H1 (cell line): ENCODE results near the gene CCDC157. TPM values are rescaled to one million over a fixed set of nuclear protein-coding genes. Genes with fewer than 3 reads are reported as not detected.

Source experiments
- CTBP2 ChIP-seq: IDR thresholded peaks from 2 replicates; pipeline ENCODE4 v1.7.0; 2011; ENCODE audit warnings: borderline replicate concordance, mild to moderate bottlenecking, moderate library complexity, mixed read lengths, low read length; ENCODE audit not compliant: insufficient read depth, insufficient read length
- GTF2F1 ChIP-seq: IDR thresholded peaks from 2 replicates; pipeline ENCODE4 v1.6.1; 2012; ENCODE audit warnings: low read depth, low read length, improper control_type of control experiment, borderline replicate concordance
- HDAC2 ChIP-seq, 2 experiments: fragments of 300-600 bp in 1 of 2; sonication (generic) in 1 of 2; IDR thresholded peaks; 2 replicates each; pipeline ENCODE4 v1.6.1; 2011 to 2012; ENCODE audit warnings: low read depth in 2 of 2, low read length in 2 of 2, mild to moderate bottlenecking in 2 of 2, moderate library complexity in 2 of 2, borderline replicate concordance in 1 of 2, inconsistent platforms in 1 of 2
- MAX ChIP-seq: IDR thresholded peaks from 2 replicates; pipeline ENCODE4 v1.6.1; 2012; ENCODE audit warnings: inconsistent platforms
- RAD21 ChIP-seq, 2 experiments: IDR thresholded peaks in 1 of 2; conservative IDR thresholded peaks in 1 of 2; 2 replicates each; pipeline ENCODE4 v1.6.1; 2011; ENCODE audit warnings: low read depth in 2 of 2, low read length in 2 of 2, improper control_type of control experiment in 1 of 2, inconsistent platforms in 1 of 2, mild to moderate bottlenecking in 1 of 2, moderate library complexity in 1 of 2
- SIRT6 ChIP-seq: IDR thresholded peaks from one replicate; pipeline ENCODE4 v1.7.1; 2012; ENCODE audit warnings: low read length, inconsistent platforms
- polyA plus RNA-seq, 7 experiments: library from polyadenylated mRNA; depleted of rRNA in 3 of 7; stranded (reverse) in 5 of 7; unstranded in 2 of 7; fragments of >200 nt in 5 of 7; fragments of 200-250 nt in 2 of 7; gene quantifications; 1 replicate in 5 of 7; 2 replicates in 1 of 7; 4 replicates in 1 of 7; pipeline versions ENCODE4 v1.2.1 to v1.2.3, GENCODE V29; 2011 to 2013; ENCODE audit warnings: missing spikeins in 2 of 7, mixed read lengths in 2 of 7
- total RNA-seq: library from RNA; stranded (reverse); fragmentation: NEBNext Ultra II Directional; extraction: Animal tissue kit (Norgen Biotek cat#: 25700); gene quantifications from 2 replicates; pipeline ENCODE4 v1.2.1, GENCODE V29; 2021
- TF ChIP-seq, protein P1 (sequence below): fragments of 300-600 bp; sonication (generic); IDR thresholded peaks from 2 replicates; pipeline ENCODE4 v1.7.1; 2012; ENCODE audit warnings: low read length, moderate library complexity, mild to moderate bottlenecking, inconsistent platforms; ENCODE audit not compliant: insufficient replicate concordance
- TF ChIP-seq, protein P2 (sequence below): IDR thresholded peaks from 2 replicates; pipeline ENCODE4 v1.6.1; 2012; ENCODE audit warnings: inconsistent platforms

Gene CCDC157
- total and polyA plus RNA-seq, 2 of the 8 experiments (the other 6 are each of a cell fraction or from before 2014, with no cell fraction given) = 4.1 to 8.4 TPM

- TF ChIP-seq CTBP2 = no peak
- TF ChIP-seq MAX = no peak
- TF ChIP-seq, protein P1, sequence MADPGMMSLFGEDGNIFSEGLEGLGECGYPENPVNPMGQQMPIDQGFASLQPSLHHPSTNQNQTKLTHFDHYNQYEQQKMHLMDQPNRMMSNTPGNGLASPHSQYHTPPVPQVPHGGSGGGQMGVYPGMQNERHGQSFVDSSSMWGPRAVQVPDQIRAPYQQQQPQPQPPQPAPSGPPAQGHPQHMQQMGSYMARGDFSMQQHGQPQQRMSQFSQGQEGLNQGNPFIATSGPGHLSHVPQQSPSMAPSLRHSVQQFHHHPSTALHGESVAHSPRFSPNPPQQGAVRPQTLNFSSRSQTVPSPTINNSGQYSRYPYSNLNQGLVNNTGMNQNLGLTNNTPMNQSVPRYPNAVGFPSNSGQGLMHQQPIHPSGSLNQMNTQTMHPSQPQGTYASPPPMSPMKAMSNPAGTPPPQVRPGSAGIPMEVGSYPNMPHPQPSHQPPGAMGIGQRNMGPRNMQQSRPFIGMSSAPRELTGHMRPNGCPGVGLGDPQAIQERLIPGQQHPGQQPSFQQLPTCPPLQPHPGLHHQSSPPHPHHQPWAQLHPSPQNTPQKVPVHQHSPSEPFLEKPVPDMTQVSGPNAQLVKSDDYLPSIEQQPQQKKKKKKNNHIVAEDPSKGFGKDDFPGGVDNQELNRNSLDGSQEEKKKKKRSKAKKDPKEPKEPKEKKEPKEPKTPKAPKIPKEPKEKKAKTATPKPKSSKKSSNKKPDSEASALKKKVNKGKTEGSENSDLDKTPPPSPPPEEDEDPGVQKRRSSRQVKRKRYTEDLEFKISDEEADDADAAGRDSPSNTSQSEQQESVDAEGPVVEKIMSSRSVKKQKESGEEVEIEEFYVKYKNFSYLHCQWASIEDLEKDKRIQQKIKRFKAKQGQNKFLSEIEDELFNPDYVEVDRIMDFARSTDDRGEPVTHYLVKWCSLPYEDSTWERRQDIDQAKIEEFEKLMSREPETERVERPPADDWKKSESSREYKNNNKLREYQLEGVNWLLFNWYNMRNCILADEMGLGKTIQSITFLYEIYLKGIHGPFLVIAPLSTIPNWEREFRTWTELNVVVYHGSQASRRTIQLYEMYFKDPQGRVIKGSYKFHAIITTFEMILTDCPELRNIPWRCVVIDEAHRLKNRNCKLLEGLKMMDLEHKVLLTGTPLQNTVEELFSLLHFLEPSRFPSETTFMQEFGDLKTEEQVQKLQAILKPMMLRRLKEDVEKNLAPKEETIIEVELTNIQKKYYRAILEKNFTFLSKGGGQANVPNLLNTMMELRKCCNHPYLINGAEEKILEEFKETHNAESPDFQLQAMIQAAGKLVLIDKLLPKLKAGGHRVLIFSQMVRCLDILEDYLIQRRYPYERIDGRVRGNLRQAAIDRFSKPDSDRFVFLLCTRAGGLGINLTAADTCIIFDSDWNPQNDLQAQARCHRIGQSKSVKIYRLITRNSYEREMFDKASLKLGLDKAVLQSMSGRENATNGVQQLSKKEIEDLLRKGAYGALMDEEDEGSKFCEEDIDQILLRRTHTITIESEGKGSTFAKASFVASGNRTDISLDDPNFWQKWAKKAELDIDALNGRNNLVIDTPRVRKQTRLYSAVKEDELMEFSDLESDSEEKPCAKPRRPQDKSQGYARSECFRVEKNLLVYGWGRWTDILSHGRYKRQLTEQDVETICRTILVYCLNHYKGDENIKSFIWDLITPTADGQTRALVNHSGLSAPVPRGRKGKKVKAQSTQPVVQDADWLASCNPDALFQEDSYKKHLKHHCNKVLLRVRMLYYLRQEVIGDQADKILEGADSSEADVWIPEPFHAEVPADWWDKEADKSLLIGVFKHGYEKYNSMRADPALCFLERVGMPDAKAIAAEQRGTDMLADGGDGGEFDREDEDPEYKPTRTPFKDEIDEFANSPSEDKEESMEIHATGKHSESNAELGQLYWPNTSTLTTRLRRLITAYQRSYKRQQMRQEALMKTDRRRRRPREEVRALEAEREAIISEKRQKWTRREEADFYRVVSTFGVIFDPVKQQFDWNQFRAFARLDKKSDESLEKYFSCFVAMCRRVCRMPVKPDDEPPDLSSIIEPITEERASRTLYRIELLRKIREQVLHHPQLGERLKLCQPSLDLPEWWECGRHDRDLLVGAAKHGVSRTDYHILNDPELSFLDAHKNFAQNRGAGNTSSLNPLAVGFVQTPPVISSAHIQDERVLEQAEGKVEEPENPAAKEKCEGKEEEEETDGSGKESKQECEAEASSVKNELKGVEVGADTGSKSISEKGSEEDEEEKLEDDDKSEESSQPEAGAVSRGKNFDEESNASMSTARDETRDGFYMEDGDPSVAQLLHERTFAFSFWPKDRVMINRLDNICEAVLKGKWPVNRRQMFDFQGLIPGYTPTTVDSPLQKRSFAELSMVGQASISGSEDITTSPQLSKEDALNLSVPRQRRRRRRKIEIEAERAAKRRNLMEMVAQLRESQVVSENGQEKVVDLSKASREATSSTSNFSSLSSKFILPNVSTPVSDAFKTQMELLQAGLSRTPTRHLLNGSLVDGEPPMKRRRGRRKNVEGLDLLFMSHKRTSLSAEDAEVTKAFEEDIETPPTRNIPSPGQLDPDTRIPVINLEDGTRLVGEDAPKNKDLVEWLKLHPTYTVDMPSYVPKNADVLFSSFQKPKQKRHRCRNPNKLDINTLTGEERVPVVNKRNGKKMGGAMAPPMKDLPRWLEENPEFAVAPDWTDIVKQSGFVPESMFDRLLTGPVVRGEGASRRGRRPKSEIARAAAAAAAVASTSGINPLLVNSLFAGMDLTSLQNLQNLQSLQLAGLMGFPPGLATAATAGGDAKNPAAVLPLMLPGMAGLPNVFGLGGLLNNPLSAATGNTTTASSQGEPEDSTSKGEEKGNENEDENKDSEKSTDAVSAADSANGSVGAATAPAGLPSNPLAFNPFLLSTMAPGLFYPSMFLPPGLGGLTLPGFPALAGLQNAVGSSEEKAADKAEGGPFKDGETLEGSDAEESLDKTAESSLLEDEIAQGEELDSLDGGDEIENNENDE = no peak
- TF ChIP-seq, protein P2, sequence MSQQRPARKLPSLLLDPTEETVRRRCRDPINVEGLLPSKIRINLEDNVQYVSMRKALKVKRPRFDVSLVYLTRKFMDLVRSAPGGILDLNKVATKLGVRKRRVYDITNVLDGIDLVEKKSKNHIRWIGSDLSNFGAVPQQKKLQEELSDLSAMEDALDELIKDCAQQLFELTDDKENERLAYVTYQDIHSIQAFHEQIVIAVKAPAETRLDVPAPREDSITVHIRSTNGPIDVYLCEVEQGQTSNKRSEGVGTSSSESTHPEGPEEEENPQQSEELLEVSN = no peak
- TF ChIP-seq RAD21 (IDR thresholded peaks at IDR 0.05 in 1 of 2, conservative IDR thresholded peaks at IDR 0.05 in 1 of 2; ENCODE audit: low read depth in 2 of 2, low read length in 2 of 2) = no peak
- no peak; a peak in 1 of 4 replicates for TF ChIP-seq HDAC2 (IDR thresholded peaks at IDR 0.05; ENCODE audit: borderline replicate concordance in 1 of 2, low read depth in 2 of 2, low read length in 2 of 2)
- TF ChIP-seq SIRT6 = no peak
- TF ChIP-seq GTF2F1 = no peak
Measured at GRCh38 chr22:30422481-30423300, 65.9 kb downstream of the CCDC157 start (continued).
